ENCODE data around the gene TLR8.

- TF ChIP-seq FOXM1 (IDR thresholded peaks at IDR 0.05; ENCODE audit: borderline replicate concordance) (no peak), ARNT (IDR thresholded peaks at IDR 0.05) (no peak), HDGF (IDR thresholded peaks at IDR 0.05; ENCODE audit: borderline replicate concordance) (no peak), PKNOX1 (IDR thresholded peaks at IDR 0.05) (no peak), SUZ12 (IDR thresholded peaks at IDR 0.05) (no peak), ELF4 (IDR thresholded peaks at IDR 0.05) (no peak), SP1 (IDR thresholded peaks at IDR 0.05) (no peak), FOXA1 (IDR thresholded peaks at IDR 0.05) (no peak), BHLHE40 (IDR thresholded peaks at IDR 0.05; ENCODE audit: borderline replicate concordance) (no peak), ZNF384 (IDR thresholded peaks at IDR 0.05) (no peak), L3MBTL2 (conservative IDR thresholded peaks at IDR 0.05) (no peak), TARDBP (IDR thresholded peaks at IDR 0.05) (no peak), LEF1 (IDR thresholded peaks at IDR 0.05; ENCODE audit: borderline replicate concordance) (no peak)
Measured at GRCh38 chrX:12874581-12874980, 31.8 kb upstream of the TLR8 start.
